OCI-LY1 (cell line): ENCODE measurements around the gene CHST11.

Source experiments
- H2AFZ ChIP-seq: fragments of 200-600 bp; sonication (generic), shearing (Covaris generic); 2 replicates; pipeline ENCODE4 v1.6.0; 2014; ENCODE audit warnings: antibody characterized with exemption, mild to moderate bottlenecking, low read length
- H3F3A ChIP-seq: fragments of 200-600 bp; sonication (generic), shearing (Covaris generic); 2 replicates; pipeline ENCODE4 v1.6.0; 2014; ENCODE audit warnings: mild to moderate bottlenecking, antibody characterized with exemption, low read length, moderate library complexity; ENCODE audit not compliant: insufficient read depth
- H3K27ac ChIP-seq: fragments of 200-600 bp; sonication (generic); 2 replicates; pipeline ENCODE4 v1.5.1; 2014; ENCODE audit warnings: low read length, mixed run types, mild to moderate bottlenecking, low read depth; ENCODE audit not compliant: poor library complexity, severe bottlenecking
- H3K27me3 ChIP-seq: fragments of 200-600 bp; sonication (generic); 2 replicates; pipeline ENCODE4 v1.6.0; 2014; ENCODE audit warnings: antibody characterized with exemption, mild to moderate bottlenecking, low read length, moderate library complexity; ENCODE audit not compliant: insufficient read depth
- H3K36me3 ChIP-seq: fragments of 200-600 bp; sonication (generic); 2 replicates; pipeline ENCODE4 v1.6.1; 2014; ENCODE audit warnings: mild to moderate bottlenecking, antibody characterized with exemption, low read length, moderate library complexity, mixed read lengths; ENCODE audit not compliant: insufficient read depth
- H3K4me1 ChIP-seq: fragments of 200-600 bp; sonication (generic); 2 replicates; pipeline ENCODE4 v1.5.1; 2014; ENCODE audit warnings: mild to moderate bottlenecking, low read length, moderate library complexity; ENCODE audit not compliant: insufficient read depth, severe bottlenecking
- H3K4me2 ChIP-seq: fragments of 200-600 bp; sonication (generic), shearing (Covaris generic); 2 replicates; pipeline ENCODE4 v1.6.1; 2014; ENCODE audit warnings: low read length
- H3K4me3 ChIP-seq: fragments of 200-600 bp; sonication (generic); 2 replicates; pipeline ENCODE4 v1.5.1; 2014; ENCODE audit warnings: low read length, low read depth, mild to moderate bottlenecking, mixed read lengths; ENCODE audit not compliant: poor library complexity, severe bottlenecking
- H3K79me2 ChIP-seq: fragments of 200-600 bp; shearing (Covaris generic); 2 replicates; pipeline ENCODE4 v1.6.1; 2016; ENCODE audit warnings: mixed run types, low read length, mixed read lengths; ENCODE audit not compliant: insufficient read depth
- H3K9ac ChIP-seq: fragments of 200-600 bp; sonication (generic), shearing (Covaris generic); 2 replicates; pipeline ENCODE4 v1.6.1; 2014; ENCODE audit warnings: mild to moderate bottlenecking, low read length, mixed read lengths
- H3K9me2 ChIP-seq: fragments of 200-600 bp; sonication (generic), shearing (Covaris generic); 2 replicates; pipeline ENCODE4 v1.6.1; 2014; ENCODE audit warnings: low read depth, mild to moderate bottlenecking, low read length, mixed read lengths
- H3K9me3 ChIP-seq: fragments of 200-600 bp; shearing (Covaris generic); 2 replicates; pipeline ENCODE4 v1.6.1; 2014; ENCODE audit warnings: low read length, mixed read lengths
- H4K20me1 ChIP-seq: fragments of 200-600 bp; sonication (generic), shearing (Covaris generic); 2 replicates; pipeline ENCODE4 v1.6.0; 2016; ENCODE audit warnings: mild to moderate bottlenecking, low read length; ENCODE audit not compliant: insufficient read depth
- EZH2 ChIP-seq: fragments of 200-600 bp; sonication (generic), shearing (Covaris generic); IDR thresholded peaks from 2 replicates; pipeline ENCODE4 v1.8.0; 2017; ENCODE audit warnings: borderline replicate concordance, mixed run types, mild to moderate bottlenecking, antibody characterized with exemption, low read length, moderate library complexity, mixed read lengths
- TF ChIP-seq, protein P1 (sequence below): fragments of 200-600 bp; sonication (generic), shearing (Covaris generic); IDR thresholded peaks from 2 replicates; pipeline ENCODE4 v1.5.1; 2017; ENCODE audit warnings: mild to moderate bottlenecking, antibody characterized with exemption, low read length, moderate library complexity, mixed read lengths

The CHST11 gene

DNA sequence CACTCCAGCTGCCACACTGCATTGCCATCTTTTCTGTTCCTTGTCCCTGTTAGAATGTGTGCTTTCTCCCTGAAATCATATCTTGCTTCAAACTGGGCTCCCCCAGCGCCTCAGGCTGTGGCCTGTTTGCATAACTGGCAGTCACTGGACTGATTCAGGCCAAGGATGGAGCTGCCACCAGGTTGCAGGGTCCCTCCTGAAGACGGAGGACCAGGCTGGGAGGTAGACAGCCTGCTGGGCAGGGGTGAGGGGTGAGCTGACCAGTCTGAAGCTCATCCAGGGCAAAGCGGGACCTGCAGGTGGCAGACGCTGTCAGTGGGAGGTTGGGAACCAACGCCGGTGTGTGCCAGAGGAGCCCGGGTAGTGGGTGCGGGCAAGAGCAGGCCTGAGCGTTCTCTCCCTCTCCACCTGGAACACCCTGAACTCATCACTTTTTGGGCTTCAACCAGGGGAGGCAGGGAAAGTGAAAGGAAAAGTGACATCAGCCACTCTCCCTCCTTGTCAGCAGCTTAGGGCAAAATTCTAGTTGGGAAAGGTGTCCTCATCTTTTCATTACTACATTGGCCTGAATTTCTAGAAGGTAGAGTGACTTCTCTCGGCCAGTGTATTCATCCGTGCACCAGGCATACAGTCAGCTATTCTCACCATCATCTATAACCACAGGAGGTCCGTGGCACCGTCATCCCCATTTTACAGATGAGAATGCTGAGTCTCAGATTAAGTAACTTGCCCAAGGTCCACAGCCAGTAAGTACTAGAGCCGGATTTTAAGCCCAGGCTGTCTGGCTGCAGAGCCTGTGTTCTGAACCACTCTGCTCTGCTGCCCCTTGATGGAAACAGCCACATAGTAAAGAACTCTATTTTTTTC is 282.3 kb downstream of the CHST11 start:
- no peak overlapping the region for H2AFZ ChIP-seq
- H4K20me1 ChIP-seq = no peaks in the 10 kb centered on the region

DNA sequence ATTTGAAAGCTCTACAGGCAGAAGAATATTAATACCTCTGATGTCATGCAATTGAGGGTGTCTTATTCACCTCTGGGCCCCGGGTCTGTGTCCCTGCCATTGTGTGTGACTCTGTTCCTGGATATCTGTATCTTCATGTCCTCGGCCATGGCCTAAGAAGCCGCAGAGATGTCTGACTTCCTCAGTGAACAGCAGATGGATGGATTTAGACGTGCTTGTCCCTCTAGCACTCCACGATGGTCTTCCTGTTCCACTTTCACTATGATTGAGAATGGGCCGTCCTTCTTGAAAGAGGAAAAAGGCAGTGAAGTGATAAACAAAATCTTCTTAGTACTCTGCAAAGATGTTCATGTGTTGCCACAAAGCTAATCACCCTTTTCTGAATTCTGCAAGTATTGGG is 283.9 kb downstream of the CHST11 start:
- Histone ChIP-seq H3K9ac (no peak overlapping the region), H3K9me2 (no peaks in the 10 kb centered on the region), H3K36me3 (no peaks in the 10 kb centered on the region; the same call in 1 of the 2 replicates), H3K9me3 (no peaks in the 10 kb centered on the region), H3K27me3 (no peaks in the 10 kb centered on the region), H3K4me3 (no peak overlapping the region), H3K4me2 (no peak overlapping the region), H3K79me2 (no peaks in the 10 kb centered on the region), H3K27ac (no peak overlapping the region), H4K20me1 (no peaks in the 10 kb centered on the region), H3K4me1 (no peaks in the 10 kb centered on the region), H3F3A (no peaks in the 10 kb centered on the region), H2AFZ (no peak overlapping the region)
- TF ChIP-seq, protein P1, sequence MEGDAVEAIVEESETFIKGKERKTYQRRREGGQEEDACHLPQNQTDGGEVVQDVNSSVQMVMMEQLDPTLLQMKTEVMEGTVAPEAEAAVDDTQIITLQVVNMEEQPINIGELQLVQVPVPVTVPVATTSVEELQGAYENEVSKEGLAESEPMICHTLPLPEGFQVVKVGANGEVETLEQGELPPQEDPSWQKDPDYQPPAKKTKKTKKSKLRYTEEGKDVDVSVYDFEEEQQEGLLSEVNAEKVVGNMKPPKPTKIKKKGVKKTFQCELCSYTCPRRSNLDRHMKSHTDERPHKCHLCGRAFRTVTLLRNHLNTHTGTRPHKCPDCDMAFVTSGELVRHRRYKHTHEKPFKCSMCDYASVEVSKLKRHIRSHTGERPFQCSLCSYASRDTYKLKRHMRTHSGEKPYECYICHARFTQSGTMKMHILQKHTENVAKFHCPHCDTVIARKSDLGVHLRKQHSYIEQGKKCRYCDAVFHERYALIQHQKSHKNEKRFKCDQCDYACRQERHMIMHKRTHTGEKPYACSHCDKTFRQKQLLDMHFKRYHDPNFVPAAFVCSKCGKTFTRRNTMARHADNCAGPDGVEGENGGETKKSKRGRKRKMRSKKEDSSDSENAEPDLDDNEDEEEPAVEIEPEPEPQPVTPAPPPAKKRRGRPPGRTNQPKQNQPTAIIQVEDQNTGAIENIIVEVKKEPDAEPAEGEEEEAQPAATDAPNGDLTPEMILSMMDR = no peak
- TF ChIP-seq EZH2 = no peak

More for the DNA sequence above, 282.3 kb downstream of the CHST11 start:
- Histone ChIP-seq H3K27ac (no peak overlapping the region), H3K27me3 (no peaks in the 10 kb centered on the region), H3K4me1 (no peaks in the 10 kb centered on the region), H3K36me3 (no peaks in the 10 kb centered on the region; the same call in 1 of the 2 replicates), H3K9me3 (no peaks in the 10 kb centered on the region), H3K9ac (no peak overlapping the region), H3F3A (no peaks in the 10 kb centered on the region), H3K9me2 (no peaks in the 10 kb centered on the region), H3K4me3 (no peak overlapping the region), H3K4me2 (no peak overlapping the region), H3K79me2 (no peaks in the 10 kb centered on the region)
- TF ChIP-seq, protein P1 = no peak
- TF ChIP-seq EZH2 = no peak

- Histone ChIP-seq H3K9me2 (no peaks in the 10 kb centered on the region), H3K79me2 (no peaks in the 10 kb centered on the region), H3K27me3 (no peaks in the 10 kb centered on the region), H4K20me1 (no peaks in the 10 kb centered on the region), H3K9ac (no peak overlapping the region), H3K36me3 (no peaks in the 10 kb centered on the region; the same call in 1 of the 2 replicates), H3K9me3 (no peaks in the 10 kb centered on the region), H3K4me1 (no peaks in the 10 kb centered on the region), H3K4me2 (no peak overlapping the region), H3K4me3 (no peak overlapping the region), H3K27ac (no peak overlapping the region), H2AFZ (no peak overlapping the region), H3F3A (no peaks in the 10 kb centered on the region)
- TF ChIP-seq EZH2 = no peak
- TF ChIP-seq, protein P1 = no peak
These were observed 284.3 kb downstream of the CHST11 start for GRCh38 chr12:104741077-104741476.
